GM12801 (cell line): ENCODE data around the gene SLC16A5.

Source experiments
- TF ChIP-seq, protein P1 (sequence below): IDR thresholded peaks from one replicate; pipeline ENCODE4 v1.5.1; 2011; ENCODE audit warnings: control low read depth; ENCODE audit not compliant: insufficient read length; ENCODE audit errors: extremely low read depth

The SLC16A5 gene

DNA sequence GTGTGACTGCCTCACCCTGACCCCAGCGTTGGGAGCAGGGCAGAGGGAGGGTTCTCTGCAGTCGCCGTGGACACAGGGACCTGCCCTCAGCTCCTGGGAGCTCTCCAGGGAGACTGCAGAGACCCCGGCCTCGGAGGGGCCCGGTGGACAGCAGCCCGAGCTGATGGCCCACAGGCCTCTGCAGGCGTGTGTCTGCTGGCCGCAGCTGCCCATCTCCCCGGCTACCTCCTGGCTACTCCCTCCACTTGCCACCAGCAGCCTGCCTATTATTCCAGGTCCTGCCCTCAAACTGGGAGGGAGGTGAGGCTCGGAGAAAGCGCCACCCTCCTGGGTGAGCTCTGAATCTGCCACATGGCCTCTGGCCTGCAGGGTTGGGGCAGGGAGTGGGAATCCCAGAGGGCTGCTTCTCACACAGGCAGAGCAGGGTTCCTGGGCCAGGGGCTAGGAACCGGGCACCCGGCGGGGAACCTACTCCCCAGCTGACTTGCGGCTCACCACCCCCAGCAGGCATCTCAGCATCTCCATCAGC is 7.2 kb downstream of the SLC16A5 start:
- TF ChIP-seq, protein P1, sequence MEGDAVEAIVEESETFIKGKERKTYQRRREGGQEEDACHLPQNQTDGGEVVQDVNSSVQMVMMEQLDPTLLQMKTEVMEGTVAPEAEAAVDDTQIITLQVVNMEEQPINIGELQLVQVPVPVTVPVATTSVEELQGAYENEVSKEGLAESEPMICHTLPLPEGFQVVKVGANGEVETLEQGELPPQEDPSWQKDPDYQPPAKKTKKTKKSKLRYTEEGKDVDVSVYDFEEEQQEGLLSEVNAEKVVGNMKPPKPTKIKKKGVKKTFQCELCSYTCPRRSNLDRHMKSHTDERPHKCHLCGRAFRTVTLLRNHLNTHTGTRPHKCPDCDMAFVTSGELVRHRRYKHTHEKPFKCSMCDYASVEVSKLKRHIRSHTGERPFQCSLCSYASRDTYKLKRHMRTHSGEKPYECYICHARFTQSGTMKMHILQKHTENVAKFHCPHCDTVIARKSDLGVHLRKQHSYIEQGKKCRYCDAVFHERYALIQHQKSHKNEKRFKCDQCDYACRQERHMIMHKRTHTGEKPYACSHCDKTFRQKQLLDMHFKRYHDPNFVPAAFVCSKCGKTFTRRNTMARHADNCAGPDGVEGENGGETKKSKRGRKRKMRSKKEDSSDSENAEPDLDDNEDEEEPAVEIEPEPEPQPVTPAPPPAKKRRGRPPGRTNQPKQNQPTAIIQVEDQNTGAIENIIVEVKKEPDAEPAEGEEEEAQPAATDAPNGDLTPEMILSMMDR = no peak

DNA sequence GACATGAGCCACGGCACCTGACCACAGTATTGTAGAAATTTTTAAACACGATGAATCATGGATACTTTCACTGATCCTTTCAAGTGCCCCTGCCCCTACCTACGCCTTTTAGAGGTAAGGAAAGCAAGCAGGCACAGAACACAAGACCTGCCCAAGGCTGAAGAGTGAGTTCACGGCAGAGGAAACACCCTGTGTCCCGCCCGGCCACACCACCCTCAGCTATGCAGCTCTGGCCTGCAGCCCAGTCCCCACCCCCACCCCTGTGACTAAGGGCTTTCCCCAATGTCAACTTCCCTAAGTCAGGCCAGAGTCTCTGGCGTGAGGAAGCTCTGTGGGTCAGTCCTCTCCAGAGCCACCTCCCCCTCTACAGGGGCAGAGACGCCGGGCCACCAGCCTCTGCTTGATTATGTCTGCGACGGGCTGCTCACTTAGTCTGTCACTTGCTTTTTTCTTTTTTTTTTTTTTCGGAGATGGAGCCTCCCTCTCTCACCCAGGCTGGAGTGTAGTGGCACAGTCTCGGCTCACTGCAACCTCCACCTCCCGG is 8.4 kb downstream of the SLC16A5 start:
- TF ChIP-seq, protein P1 = no peak

DNA sequence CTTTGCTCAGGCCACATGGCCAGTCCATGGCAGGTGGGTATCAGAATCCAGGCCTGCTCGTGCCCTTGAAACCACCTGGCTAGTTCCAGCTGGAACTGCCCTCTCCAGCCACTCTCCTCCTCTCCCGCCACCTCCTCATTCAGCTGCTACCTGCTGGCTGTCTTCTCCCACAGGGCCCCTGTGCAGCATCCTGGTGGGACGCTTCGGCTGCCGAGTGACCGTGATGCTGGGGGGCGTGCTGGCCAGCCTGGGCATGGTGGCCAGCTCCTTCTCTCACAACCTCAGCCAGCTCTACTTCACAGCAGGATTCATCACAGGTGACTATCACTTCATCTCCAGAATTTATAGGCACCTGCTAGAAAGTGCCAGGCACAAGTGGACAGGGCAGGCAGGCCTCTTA is 10.1 kb downstream of the SLC16A5 start:
- TF ChIP-seq, protein P1 = no peak

DNA sequence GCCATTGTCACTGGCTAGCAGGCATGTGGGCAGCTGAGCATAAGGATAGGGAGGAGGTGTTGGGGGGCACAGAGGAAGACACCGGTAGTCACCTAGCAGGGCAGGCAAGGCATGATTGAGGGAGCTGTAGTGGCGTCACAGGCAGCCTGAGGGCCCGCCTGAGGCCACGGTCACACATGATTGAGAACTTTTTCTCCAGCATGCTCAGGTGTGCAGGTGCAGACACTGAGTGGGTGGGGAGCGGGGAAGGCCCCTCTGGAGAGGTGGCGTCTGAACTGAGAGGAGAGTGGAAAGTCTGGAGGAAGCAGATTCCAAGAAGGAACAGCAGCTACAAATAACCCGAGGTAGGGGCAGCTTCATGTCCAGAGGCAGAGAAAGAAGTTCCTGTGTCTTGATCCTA is 11.1 kb downstream of the SLC16A5 start:
- TF ChIP-seq, protein P1 = no peak

DNA sequence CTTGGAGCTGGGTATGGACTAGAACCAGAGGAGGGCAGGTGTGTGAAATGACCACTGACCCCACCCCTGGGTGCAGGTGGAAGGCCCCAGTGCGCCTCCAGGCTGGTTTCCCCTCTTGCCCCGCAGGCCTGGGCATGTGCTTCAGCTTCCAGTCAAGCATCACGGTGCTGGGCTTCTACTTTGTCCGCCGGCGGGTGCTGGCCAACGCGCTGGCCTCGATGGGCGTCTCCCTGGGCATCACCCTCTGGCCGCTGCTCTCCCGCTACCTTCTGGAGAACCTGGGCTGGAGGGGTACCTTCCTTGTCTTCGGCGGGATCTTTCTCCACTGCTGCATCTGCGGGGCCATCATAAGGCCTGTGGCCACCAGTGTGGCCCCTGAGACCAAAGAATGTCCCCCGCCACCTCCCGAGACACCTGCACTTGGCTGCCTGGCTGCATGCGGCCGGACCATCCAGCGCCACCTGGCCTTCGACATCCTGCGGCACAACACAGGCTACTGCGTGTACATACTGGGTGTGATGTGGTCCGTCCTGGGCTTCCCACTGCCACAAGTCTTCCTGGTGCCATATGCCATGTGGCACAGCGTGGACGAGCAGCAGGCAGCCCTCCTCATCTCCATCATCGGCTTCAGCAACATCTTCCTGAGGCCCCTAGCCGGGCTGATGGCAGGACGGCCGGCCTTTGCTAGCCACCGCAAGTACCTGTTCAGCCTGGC is 12.3 kb downstream of the SLC16A5 start:
- TF ChIP-seq, protein P1 = no peak

DNA sequence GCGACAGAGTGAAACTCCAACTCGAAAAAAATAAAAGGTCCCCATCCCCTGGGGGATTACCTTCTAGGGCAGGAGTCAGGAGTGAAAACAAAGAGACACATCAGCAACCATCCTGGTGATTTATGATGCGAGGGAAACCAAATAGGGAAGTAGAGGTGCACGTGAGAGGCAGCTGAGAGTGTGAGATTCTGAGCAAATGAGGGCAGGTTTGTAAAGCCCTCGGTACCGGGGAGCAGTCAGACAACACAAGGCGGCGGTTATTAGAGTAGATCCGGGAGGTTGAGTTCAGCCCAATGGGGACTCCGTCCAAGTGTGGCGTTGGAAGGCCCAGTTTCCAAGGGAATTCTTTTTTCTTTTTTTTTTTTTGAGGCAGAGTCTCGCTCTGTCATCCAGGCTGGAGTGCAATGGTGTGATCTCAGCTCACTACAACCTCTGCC is 14.6 kb downstream of the SLC16A5 start:
- TF ChIP-seq, protein P1 = no peak

DNA sequence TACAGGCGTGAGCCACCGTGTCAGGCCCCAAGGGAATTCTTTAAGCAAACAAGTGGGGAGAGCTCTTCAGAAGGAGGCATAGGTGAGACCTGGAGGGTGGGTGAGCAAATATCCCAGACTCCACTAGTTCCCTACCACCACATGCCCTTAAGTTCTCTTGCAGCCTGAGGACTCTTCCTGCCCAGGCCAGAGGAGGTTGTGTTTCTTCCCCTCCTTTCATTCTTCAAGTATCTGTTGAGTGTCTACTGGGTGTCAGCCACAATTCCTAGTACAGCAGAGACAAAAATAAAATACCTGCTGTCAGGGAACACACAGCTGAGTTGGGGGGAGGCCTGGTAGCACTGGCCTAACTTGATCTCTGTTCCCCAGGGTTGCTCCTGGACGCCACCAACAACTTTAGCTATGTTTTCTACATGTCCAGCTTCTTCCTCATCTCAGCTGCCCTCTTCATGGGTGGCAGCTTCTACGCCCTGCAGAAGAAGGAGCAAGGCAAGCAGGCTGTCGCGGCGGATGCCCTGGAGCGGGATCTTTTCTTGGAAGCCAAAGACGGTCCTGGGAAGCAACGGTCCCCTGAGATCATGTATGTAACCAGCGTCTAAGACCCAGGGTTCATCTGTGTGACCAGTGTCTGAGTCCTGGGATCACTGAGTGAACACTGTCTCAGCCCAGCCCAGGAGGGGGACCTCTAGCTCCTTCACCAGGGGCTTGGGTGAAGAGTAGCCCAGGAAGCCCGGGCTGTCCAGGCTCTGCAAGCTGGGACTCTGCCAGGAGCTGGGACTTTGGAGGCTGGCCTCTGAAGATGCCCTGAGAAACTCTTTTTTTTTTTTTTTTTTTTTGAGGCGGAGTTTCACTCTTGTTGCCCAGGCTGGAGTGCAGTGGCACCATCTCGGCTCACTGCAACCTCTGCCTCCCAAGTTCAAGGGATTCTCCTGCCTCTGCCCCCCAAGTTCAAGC is 16.1 kb downstream of the SLC16A5 start:
- TF ChIP-seq, protein P1 = no peak
